Heart left ventricle (tissue), 16 donors: ENCODE results near the gene APOLD1. TPM values are rescaled to one million over a fixed set of nuclear protein-coding genes. Genes with fewer than 3 reads are reported as not detected.
A peak's percentile ranks its signal among the peaks of the same experiment; 100 is the strongest.
"Not testable (repeated sequence)": the region's sequence is repeated elsewhere in the genome, so short reads cannot be mapped to it uniquely, and the experiment has no call there.

Experiments
- ATAC-seq, 4 donors: fragments of 200-7000 bp; cut with Tn5 transposase; one replicate each; pipeline ENCODE4 v1.9.1; 2020 to 2022; ENCODE audit warnings: moderate library complexity in 4 of 4, mild to moderate bottlenecking in 3 of 4, moderate number of reproducible peaks in 1 of 4
- DNase-seq, 5 donors: peaks; one replicate each; pipeline ENCODE4 v3.0.0-alpha.2; 2020
- H3K27ac ChIP-seq, 12 donors: fragments of 200-600 bp; sonication (generic) in 4 of 12; one replicate each; pipeline versions ENCODE4 v1.5.0 to v1.8.0; 2016 to 2022; ENCODE audit warnings: mild to moderate bottlenecking in 2 of 12
- H3K27me3 ChIP-seq, 9 donors: fragments of 200-600 bp; sonication (generic) in 2 of 9; one replicate each; pipeline versions ENCODE4 v1.5.1 to v1.8.0; 2016 to 2022; ENCODE audit warnings: mild to moderate bottlenecking in 3 of 9
- H3K36me3 ChIP-seq, 9 donors: fragments of 200-600 bp; sonication (generic) in 2 of 9; one replicate each; pipeline versions ENCODE4 v1.5.0 to v1.8.0; 2018 to 2022; ENCODE audit warnings: mild to moderate bottlenecking in 2 of 9
- H3K4me1 ChIP-seq, 12 donors: fragments of 200-600 bp; sonication (generic) in 4 of 12; one replicate each; pipeline versions ENCODE4 v1.5.0 to v1.8.0; 2016 to 2022; ENCODE audit warnings: mild to moderate bottlenecking in 3 of 12
- H3K4me3 ChIP-seq, 12 donors: fragments of 200-600 bp; sonication (generic) in 4 of 12; one replicate each; pipeline versions ENCODE4 v1.5.0 to v1.8.0; 2017 to 2022; ENCODE audit warnings: mild to moderate bottlenecking in 9 of 12, moderate library complexity in 4 of 12
- H3K9me3 ChIP-seq, 12 donors: fragments of 200-600 bp; sonication (generic) in 4 of 12; one replicate each; pipeline versions ENCODE4 v1.5.0 to v1.8.0; 2016 to 2022; ENCODE audit warnings: mild to moderate bottlenecking in 1 of 12
- CTCF ChIP-seq, 12 donors: fragments of 200-600 bp; sonication (generic) in 4 of 12; IDR thresholded peaks; one replicate each; pipeline versions ENCODE4 v1.5.0 to v1.8.0; 2018 to 2022; ENCODE audit warnings: antibody characterized with exemption in 12 of 12, mild to moderate bottlenecking in 5 of 12
- POLR2A ChIP-seq, 2 donors: fragments of 450-650 bp; IDR thresholded peaks; one replicate each; pipeline ENCODE4 v1.6.1; 2017; ENCODE audit warnings: antibody characterized with exemption in 2 of 2, mild to moderate bottlenecking in 2 of 2, moderate library complexity in 2 of 2
- whole genome bisulfite sequencing, 4 donors: extraction: QIAGEN DNeasy Blood & Tissue Kit in 2 of 4; methylation state at CpG; one replicate each; pipeline versions ENCODE4 v1.1.5 to v1.1.7; 2013 to 2018; 5-methylcytosine and 5-hydroxymethylcytosine counted together
- intact Hi-C, 10 donors: fragments of 100-400 bp; cut with DNase I; formaldehyde crosslinking; loops; one replicate each; pipeline versions ENCODE4 v1.11.1 to v1.14.2; 2022
- polyA plus RNA-seq, 2 donors: library from polyadenylated mRNA; stranded (reverse); fragments of 200-250 nt; gene quantifications; one replicate each; pipeline ENCODE4 v1.2.3, GENCODE V29; 2013
- total RNA-seq, 9 donors: library from RNA; depleted of rRNA in 2 of 9; stranded (reverse); fragments of >200 nt in 2 of 9; fragmentation: NEBNext Ultra II Directional in 3 of 9; extraction: Animal tissue kit (Norgen Biotek cat#: 25700) in 3 of 9; gene quantifications; one replicate each; pipeline versions ENCODE4 v1.1.0 to v1.2.4, GENCODE V29; 2016 to 2023
- donor health status: ischemic (EF 13 %, LVEDD 7.1; RV severe dilation, severe dysfunction).
- donor health status: healthy with polysubstance abuse.
- donor health status: DM: no; HTN: yes; CAD: no.
- donor health status: DM: no; HTN: no; CAD: no.
- donor health status: ischemic (EF 25% LVEDD 6.9; RV normal size, moderate dysfunction).
- donor health status: ischemic (EF 25% LVEDD 5.7; RV mildly dilated, moderate dysfunction).
- donor health status: healthy.
- donor health status: DM: yes; HTN: yes; CAD: no.
- donor health status: ischemic (EF 35%, LVEDD 5.7; RV mildly dilated, moderate dysfunction).
- donor health status: nonischemic (EF 11% LVEDD 7.7; RV severe dilation, severe dysfunction).
- donor health status: DM: yes; HTN: yes; CAD: no.
- donor health status: PGD.
- donor health status: ischemic (EF 29% LVEDD 5.4; RV normal size, mild dysfunction).
- donor health status: nonischemic (EF 23%, LVEDD 6.1; RV moderate dilation, normal function).

The APOLD1 gene
- total and polyA plus RNA-seq, 11 donors, result 7.1 to 45.0 (median 15.2) TPM

GRCh38 chr12:12803186-12803585 lies 17.7 kb downstream of the APOLD1 start:
- intact Hi-C loops, result no loop called here
- no peak overlapping the region for H3K4me3 ChIP-seq
- H3K36me3 ChIP-seq, result no peaks in the 10 kb centered on the region
- peaks cover 0 to 33% (median 21%) of the 10 kb centered on the region in 12 donors for H3K4me1 ChIP-seq
- no peaks in the 10 kb centered on the region for H3K27me3 ChIP-seq
- TF ChIP-seq CTCF (IDR thresholded peaks at IDR 0.05), result no peak
- no peak for TF ChIP-seq POLR2A (IDR thresholded peaks at IDR 0.05)
- ATAC-seq (peak; percentile 62 to 91 (median 76)), DNase-seq (peak in 4 of 5 donors; percentile 46 to 67 (median 60))
- no peaks in the 10 kb centered on the region for H3K9me3 ChIP-seq
- H3K27ac ChIP-seq, result peak overlapping the region in 4 of 12 donors; percentile 6 to 55 (median 40)
- 54 to 83% (median 63%) methylated on average over 2 of the region's 2 CpGs; no CpG with 5 or more reads in 1 of the 4 donors for WGBS, 4 donors

- peak overlapping the region in 4 of 12 donors; percentile 2 to 49 (median 16) for H3K27ac ChIP-seq
- no peaks in the 10 kb centered on the region for H3K36me3 ChIP-seq
- intact Hi-C loops, result loop anchor here in 1 of 10 donors (2.0 kb wide), 1 partner anchor 15 kb away; no protein-coding TSS in a partner anchor
- H3K4me3 ChIP-seq, result no peak overlapping the region
- WGBS, 4 donors, result 74 to 85% (median 81%) methylated on average over 6 of the region's 6 CpGs
- H3K27me3 ChIP-seq, result no peaks in the 10 kb centered on the region
- DNase-seq, result no peak
- TF ChIP-seq CTCF (IDR thresholded peaks at IDR 0.05), result no peak
- H3K9me3 ChIP-seq, result no peaks in the 10 kb centered on the region
- ATAC-seq, result no peak
- peaks cover 0 to 41% (median 27%) of the 10 kb centered on the region in 12 donors for H3K4me1 ChIP-seq
Measured at GRCh38 chr12:12804011-12804410, 18.6 kb downstream of the APOLD1 start.

- intact Hi-C loops, result loop anchor here in 1 of 10 donors (2.0 kb wide), 1 partner anchor 16 kb away; no protein-coding TSS in a partner anchor
- Histone ChIP-seq H3K27me3 (no peaks in the 10 kb centered on the region), H3K4me3 (no peak overlapping the region), H3K4me1 (peaks cover 0 to 46% (median 29%) of the 10 kb centered on the region in 12 donors), H3K27ac (peak overlapping the region in 3 of 12 donors; percentile 6 to 49 (median 25)), H3K36me3 (no peaks in the 10 kb centered on the region), H3K9me3 (no peaks in the 10 kb centered on the region)
- WGBS, 4 donors, result 66 to 77% (median 71%) methylated on average over 6 of the region's 6 CpGs
- ATAC-seq, result no peak
- no peak for TF ChIP-seq CTCF (IDR thresholded peaks at IDR 0.05)
- DNase-seq, result no peak
Measured at GRCh38 chr12:12804432-12804886, 19.0 kb downstream of the APOLD1 start.

- peaks cover 0 to 50% (median 29%) of the 10 kb centered on the region in 12 donors for H3K4me1 ChIP-seq
- DNase-seq (no peak), ATAC-seq (no peak)
- peak overlapping the region; percentile 73 to 97 (median 85) for H3K27ac ChIP-seq
- TF ChIP-seq POLR2A (IDR thresholded peaks at IDR 0.05) (no peak), CTCF (IDR thresholded peaks at IDR 0.05) (no peak)
- H3K36me3 ChIP-seq, result no peaks in the 10 kb centered on the region
- WGBS, 4 donors, result 77 to 87% (median 81%) methylated on average over 8 of the region's 8 CpGs
- H3K27me3 ChIP-seq, result no peaks in the 10 kb centered on the region
- H3K4me3 ChIP-seq, result no peak overlapping the region
- intact Hi-C loops, result no loop called here
- H3K9me3 ChIP-seq, result no peaks in the 10 kb centered on the region
Measured at GRCh38 chr12:12806784-12807516, 21.5 kb downstream of the APOLD1 start.

GRCh38 chr12:12807517-12807903 lies 22.1 kb downstream of the APOLD1 start:
- Histone ChIP-seq H3K27ac (peak overlapping the region; percentile 73 to 97 (median 85)), H3K4me1 (peaks cover 0 to 50% (median 29%) of the 10 kb centered on the region in 12 donors)
- H3K36me3 ChIP-seq, ATAC-seq, H3K4me3 ChIP-seq, H3K9me3 ChIP-seq, intact Hi-C loops, H3K27me3 ChIP-seq, DNase-seq: not testable (repeated sequence)
- WGBS, 4 donors, result 71 to 78% (median 74%) methylated on average over 3 of the region's 3 CpGs
